T-helper 2 cell (primary cell): ENCODE data around the gene C1RL.

ENCODE experiments used
- DNase-seq, 5 experiments: peaks; one replicate each; pipeline versions ENCODE4 v3.0.0 to v3.0.0-alpha.2; 2012 to 2022
- total RNA-seq, 2 donors: gene quantifications; one replicate each; lab custom pipeline; 2026; lab: John Stamatoyannopoulos, UW

The C1RL gene
- total RNA-seq = 19.0 to 26.7 reads per million in 2 donors

GRCh38 chr12:7108796-7109571, at the start of gene C1RL:
C1RL (minus strand) TSS chr12:7109214; CDS start chr12:7109180, 34 bp downstream.
- peak; percentile 53 to 76 (median 67) for DNase-seq

- no peak for DNase-seq
Observed at GRCh38 chr12:7157391-7157790, 48.4 kb upstream of the C1RL start.

GRCh38 chr12:7156259-7157197, 47.5 kb upstream of the C1RL start:
- no peak for DNase-seq

- DNase-seq = no peak
Observed at GRCh38 chr12:7155471-7156034, 46.5 kb upstream of the C1RL start.

GRCh38 chr12:7154901-7155470, 46.0 kb upstream of the C1RL start:
- DNase-seq = no peak

GRCh38 chr12:7154042-7154441, 45.0 kb upstream of the C1RL start:
- DNase-seq = no peak

- DNase-seq = no peak
Observed at GRCh38 chr12:7152818-7153217, 43.8 kb upstream of the C1RL start.

- no peak for DNase-seq
Observed at GRCh38 chr12:7151532-7151931, 42.5 kb upstream of the C1RL start.

- DNase-seq = no peak
Observed at GRCh38 chr12:7150841-7151240, 41.8 kb upstream of the C1RL start.

- DNase-seq = no peak
Observed at GRCh38 chr12:7150356-7150755, 41.3 kb upstream of the C1RL start.

- no peak for DNase-seq
Observed at GRCh38 chr12:7146906-7147305, 37.9 kb upstream of the C1RL start.

GRCh38 chr12:7146228-7146627, 37.2 kb upstream of the C1RL start:
- no peak for DNase-seq

GRCh38 chr12:7145671-7146070, 36.7 kb upstream of the C1RL start:
- DNase-seq = no peak

- DNase-seq = peak in 1 of 5 experiments; percentile 36
Observed at GRCh38 chr12:7144414-7145120, 35.6 kb upstream of the C1RL start.

GRCh38 chr12:7143564-7143963, 34.5 kb upstream of the C1RL start:
- DNase-seq = no peak

GRCh38 chr12:7142809-7143465, 33.9 kb upstream of the C1RL start:
- no peak for DNase-seq

GRCh38 chr12:7142056-7142644, 33.1 kb upstream of the C1RL start:
- peak in 4 of 5 experiments; percentile 13 to 53 (median 39) for DNase-seq

GRCh38 chr12:7141351-7142005, 32.5 kb upstream of the C1RL start:
- no peak for DNase-seq

GRCh38 chr12:7139200-7139599, 30.2 kb upstream of the C1RL start:
- no peak for DNase-seq

GRCh38 chr12:7137908-7138307, 28.9 kb upstream of the C1RL start:
- no peak for DNase-seq

GRCh38 chr12:7136676-7137075, 27.7 kb upstream of the C1RL start:
- DNase-seq = no peak
